GM12873 (cell line): ENCODE data around the gene DCLRE1C.

Experiments used
- TF ChIP-seq, protein P1 (sequence below): IDR thresholded peaks from 2 replicates; pipeline ENCODE4 v1.5.1; 2012; ENCODE audit warnings: low read depth, mild to moderate bottlenecking, moderate library complexity, low read length, control low read depth; ENCODE audit not compliant: insufficient read depth; ENCODE audit errors: missing control alignments

Gene DCLRE1C

DNA sequence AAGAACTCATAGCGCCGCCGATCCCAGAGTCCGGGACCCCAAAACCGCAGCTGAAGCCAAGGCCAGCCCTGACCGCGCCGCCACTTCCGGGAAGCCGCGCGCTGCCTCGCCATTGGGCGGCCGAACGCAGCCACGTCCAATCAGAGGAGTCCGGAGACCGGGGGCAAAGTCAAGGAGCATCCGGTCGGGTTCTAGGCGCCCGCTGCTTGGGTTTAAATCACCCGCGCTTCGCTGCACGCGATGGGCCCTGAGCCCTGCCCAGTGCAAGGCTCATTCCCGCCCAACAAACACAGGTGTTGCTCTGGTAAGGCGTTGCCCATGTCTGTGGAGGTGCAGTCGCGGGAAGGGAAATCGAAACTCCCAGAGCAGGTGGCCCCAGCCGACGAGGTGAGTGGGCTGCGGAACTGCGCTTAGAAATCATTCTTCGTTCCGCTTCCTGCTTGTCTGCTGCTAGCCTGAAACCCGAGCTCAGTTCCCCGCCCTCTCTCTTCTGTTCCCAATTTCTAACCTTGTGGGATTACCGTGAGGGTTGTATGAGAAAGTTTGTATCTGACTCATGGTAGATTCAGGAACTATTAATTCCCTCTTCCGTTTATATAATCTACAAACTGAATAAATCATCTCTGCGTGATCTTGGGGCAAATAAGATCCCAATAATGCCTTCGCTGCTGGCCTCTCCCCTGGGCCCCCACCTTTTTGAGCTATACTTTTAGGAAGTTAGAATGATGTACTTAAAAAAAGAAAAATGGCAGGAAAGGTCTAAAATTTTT is at the start of gene DCLRE1C:
Gene DCLRE1C, minus strand, starts transcription at position 96 of the 770 bp plus-strand sequence. Its CDS starts 86 bp downstream, at position 10.
- TF ChIP-seq, protein P1, sequence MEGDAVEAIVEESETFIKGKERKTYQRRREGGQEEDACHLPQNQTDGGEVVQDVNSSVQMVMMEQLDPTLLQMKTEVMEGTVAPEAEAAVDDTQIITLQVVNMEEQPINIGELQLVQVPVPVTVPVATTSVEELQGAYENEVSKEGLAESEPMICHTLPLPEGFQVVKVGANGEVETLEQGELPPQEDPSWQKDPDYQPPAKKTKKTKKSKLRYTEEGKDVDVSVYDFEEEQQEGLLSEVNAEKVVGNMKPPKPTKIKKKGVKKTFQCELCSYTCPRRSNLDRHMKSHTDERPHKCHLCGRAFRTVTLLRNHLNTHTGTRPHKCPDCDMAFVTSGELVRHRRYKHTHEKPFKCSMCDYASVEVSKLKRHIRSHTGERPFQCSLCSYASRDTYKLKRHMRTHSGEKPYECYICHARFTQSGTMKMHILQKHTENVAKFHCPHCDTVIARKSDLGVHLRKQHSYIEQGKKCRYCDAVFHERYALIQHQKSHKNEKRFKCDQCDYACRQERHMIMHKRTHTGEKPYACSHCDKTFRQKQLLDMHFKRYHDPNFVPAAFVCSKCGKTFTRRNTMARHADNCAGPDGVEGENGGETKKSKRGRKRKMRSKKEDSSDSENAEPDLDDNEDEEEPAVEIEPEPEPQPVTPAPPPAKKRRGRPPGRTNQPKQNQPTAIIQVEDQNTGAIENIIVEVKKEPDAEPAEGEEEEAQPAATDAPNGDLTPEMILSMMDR: no peak

DNA sequence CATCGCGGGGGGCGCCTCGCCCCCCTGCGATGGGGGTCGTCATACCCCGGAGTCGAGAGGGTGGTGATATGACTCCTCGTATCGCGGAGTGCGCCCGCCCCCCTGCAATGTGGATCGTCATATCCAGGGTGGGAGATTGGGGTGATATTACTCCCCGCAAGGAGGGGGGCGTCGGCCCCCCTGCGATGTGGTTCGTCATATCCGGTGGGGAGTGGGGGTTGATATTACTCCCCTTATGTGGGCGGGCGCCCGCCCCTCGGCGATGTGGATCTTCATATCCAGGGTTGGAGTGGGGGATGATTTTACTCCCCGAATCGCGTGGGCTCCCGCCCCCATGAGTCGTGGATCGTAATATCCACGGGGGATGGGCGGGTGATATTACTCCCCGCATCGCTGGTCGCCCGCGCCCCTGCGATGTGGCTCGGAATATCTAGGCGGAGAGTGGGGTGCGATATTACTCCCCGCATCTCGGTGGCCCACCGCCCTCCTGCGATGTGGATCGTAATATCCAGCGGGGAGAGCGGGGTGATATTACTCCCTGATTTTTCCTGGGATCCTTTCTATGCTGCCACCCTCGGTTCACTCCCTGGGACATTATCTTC is 42.2 kb upstream of the DCLRE1C start:
- TF ChIP-seq, protein P1: no peak

DNA sequence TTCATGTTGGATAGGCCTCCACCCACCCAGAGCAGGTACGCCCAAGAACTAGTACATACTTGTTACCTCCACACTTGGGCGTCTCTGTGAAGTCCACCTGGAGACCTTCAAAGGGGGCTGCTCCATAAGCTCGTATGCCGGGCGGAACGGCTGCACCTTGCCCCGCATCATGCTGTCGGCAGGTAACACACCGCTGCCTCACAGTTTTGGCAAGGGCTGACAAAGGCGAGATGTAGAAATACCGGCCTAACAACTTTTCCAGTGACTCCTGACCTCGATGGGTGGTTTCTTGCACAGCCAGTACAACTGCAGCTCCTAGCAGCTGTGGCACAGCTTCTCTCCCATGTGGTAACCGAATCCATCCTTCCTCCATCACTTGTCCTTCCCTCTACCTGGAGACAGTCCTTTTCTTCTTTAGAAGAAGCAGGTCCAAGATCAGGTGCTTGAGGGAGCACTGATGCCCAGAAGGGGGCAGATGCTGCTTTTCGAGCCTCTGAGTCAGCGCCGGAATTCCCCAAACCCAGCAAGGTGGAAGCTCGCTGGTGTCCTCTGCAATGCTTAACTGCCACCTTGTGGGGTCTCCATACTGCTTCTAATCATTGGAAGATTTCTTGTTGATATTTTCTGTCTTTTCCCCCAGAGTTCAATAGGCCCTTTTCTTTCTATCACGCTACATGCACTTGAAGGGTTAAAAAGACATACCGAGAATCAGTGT is 37.3 kb upstream of the DCLRE1C start:
- TF ChIP-seq, protein P1: peak; percentile 53

DNA sequence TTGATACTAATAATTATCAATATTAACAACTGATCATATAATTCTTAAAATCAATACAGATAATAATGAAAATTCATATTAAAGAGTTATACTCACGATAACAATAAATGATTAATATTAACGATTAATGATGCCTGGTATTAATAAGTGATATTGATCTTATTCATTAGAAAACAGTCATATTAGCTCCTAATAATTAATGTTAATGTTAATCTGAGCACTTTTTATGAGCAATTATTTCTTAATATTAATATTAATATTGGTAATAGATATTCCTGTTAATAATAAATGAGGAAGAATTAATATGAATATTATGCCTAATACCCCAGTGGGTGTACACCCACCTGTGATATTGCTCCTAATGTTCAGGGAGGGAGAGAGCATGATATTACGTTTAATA is 28.8 kb upstream of the DCLRE1C start:
- TF ChIP-seq, protein P1: no peak

DNA sequence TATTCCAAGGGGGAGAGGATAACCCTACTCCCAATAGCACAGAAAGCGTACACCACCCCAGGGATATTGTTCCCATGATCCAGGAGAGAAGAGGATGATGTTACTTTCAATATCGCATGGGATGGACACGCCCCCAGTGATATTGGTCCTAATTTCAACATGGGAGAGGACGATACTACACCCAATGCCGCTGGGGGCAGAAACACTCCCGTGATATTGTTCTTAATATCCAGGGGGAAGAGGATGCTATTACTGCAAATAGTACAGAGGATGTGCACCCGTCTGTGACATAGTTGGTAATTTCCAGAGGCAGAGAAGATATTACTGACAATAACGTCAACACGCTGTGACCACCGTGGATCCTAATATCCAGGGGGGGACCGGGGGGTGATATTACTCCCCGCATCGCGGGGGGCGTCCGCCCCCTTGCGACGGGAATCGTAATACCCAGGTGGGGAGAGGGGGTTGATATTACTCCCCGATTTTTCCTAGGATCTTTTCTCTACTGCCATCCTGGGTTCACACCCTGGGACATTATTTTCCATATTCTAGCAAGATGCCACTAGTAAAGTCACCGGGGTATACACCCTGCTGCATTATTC is 21.9 kb upstream of the DCLRE1C start:
- TF ChIP-seq, protein P1: peak; percentile 35

DNA sequence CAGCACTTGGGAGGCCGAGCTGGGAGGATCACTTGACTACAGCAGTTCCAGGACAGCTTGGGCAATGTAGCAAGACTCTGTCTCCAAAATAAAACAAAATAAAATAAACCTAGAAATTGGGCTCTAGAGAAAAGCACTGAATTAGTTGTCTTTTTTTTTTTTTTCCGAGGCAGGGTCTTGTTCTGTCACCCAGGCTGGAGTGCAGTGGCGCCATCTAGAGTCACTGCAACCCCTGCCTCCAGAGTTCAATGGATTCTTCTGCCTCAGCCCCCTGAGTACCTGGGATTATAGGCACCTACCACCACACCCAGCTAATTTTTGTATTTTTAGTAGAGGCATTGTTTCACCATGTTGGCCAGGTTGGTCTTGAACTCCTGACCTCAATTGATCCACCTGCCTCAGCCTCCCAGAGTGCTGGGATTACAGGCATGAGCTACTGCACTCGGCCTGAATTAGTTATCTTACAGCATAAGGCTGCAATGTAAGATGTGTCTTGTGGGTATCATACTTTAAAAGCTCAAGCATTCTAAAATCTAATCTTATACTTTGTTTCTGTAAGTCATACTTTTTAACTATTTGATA is 18.1 kb upstream of the DCLRE1C start:
- TF ChIP-seq, protein P1: peak; percentile 81
